HepG2 (cell line): ENCODE results near the gene THAP2. TPM values are rescaled to one million over a fixed set of nuclear protein-coding genes. Genes with fewer than 3 reads are reported as not detected.

ENCODE experiments used
- ATAC-seq: fragments of 200-7000 bp; cut with Tn5 transposase; 3 replicates; pipeline ENCODE4 v1.9.1; 2020; ENCODE audit warnings: mild to moderate bottlenecking, moderate library complexity
- BruUV-seq: library from RNA; stranded (reverse); fragments of 400-500 nt; replicated peaks from 2 replicates; lab custom pipeline; 2021; lab: Mats Ljungman, UMichigan
- CTCF ChIA-PET: fragments of 300-600 bp; formaldehyde crosslinking; extraction: SDS; loops from one replicate; lab custom pipeline; 2021; ENCODE audit warnings: low total read pairs, inconsistent platforms, low intra/inter-chr PET ratio; lab: Yijun Ruan, JAX
- POLR2A ChIA-PET: fragments of 350-600 bp; sonication (Branson Sonifier 250); formaldehyde crosslinking; loops from one replicate; lab custom pipeline; 2020; ENCODE audit warnings: antibody characterized with exemption, inconsistent platforms; lab: Yijun Ruan, JAX
- DNase-seq: peaks from one replicate; pipeline ENCODE4 v3.0.0-alpha.2; 2015; ENCODE audit warnings: low spot score
- FAIRE-seq: peaks from 3 replicates; lab custom pipeline; 2011; peaks lifted over from hg19 to GRCh38; lab: Jason Lieb, UNC
- H2AFZ ChIP-seq: one replicate; pipeline ENCODE4 v1.6.1; 2011; ENCODE audit warnings: low read length, inconsistent platforms
- H3K27ac ChIP-seq: fragments of 300-600 bp; 3 replicates; pipeline ENCODE4 v1.8.0; 2011; ENCODE audit warnings: mixed run types, mild to moderate bottlenecking, mixed read lengths, low read length, inconsistent platforms; ENCODE audit not compliant: insufficient read depth; ENCODE audit errors: extremely low read length
- H3K27me3 ChIP-seq, 2 experiments: fragments of 200-600 bp in 1 of 2; 2 replicates in 1 of 2; 3 replicates in 1 of 2; pipeline versions ENCODE4 v1.6.0 to v1.8.0; 2011; ENCODE audit warnings: low read length in 2 of 2, mild to moderate bottlenecking in 2 of 2, moderate library complexity in 2 of 2, inconsistent platforms in 1 of 2; ENCODE audit not compliant: insufficient read depth in 2 of 2, control insufficient read depth in 1 of 2
- H3K36me3 ChIP-seq, 2 experiments: fragments of 200-600 bp in 1 of 2; replicated peaks in 1 of 2; 2 replicates in 1 of 2; 3 replicates in 1 of 2; pipeline versions ENCODE4 v1.5.1 to v1.8.0; 2011; ENCODE audit warnings: low read length in 2 of 2, inconsistent platforms in 1 of 2; ENCODE audit not compliant: insufficient read depth in 2 of 2, control insufficient read depth in 1 of 2
- H3K4me1 ChIP-seq: 2 replicates; pipeline ENCODE4 v1.5.1; 2012; ENCODE audit warnings: low read length, inconsistent platforms; ENCODE audit not compliant: insufficient read depth
- H3K4me2 ChIP-seq: 2 replicates; pipeline ENCODE4 v1.6.0; 2011; ENCODE audit warnings: low read depth, low read length, inconsistent platforms
- H3K4me3 ChIP-seq, 3 experiments: fragments of 200-600 bp in 1 of 3; sonication (generic), shearing (Covaris generic) in 1 of 3; replicated peaks in 1 of 3; 2 replicates each; pipeline ENCODE4 v1.5.1; 2011 to 2016; ENCODE audit warnings: low read length in 3 of 3, inconsistent platforms in 2 of 3, low read depth in 2 of 3, mild to moderate bottlenecking in 2 of 3, control low read depth in 1 of 3, mixed read lengths in 1 of 3; ENCODE audit not compliant: insufficient read depth in 1 of 3
- H3K79me2 ChIP-seq: one replicate; pipeline ENCODE4 v1.6.1; 2011; ENCODE audit warnings: low read length, inconsistent platforms; ENCODE audit not compliant: insufficient read depth
- H3K9ac ChIP-seq: 2 replicates; pipeline ENCODE4 v1.6.0; 2011; ENCODE audit warnings: mild to moderate bottlenecking, low read depth, low read length, inconsistent platforms; ENCODE audit not compliant: insufficient read depth
- H3K9me3 ChIP-seq: 2 replicates; pipeline ENCODE4 v1.5.1; 2012; ENCODE audit warnings: mild to moderate bottlenecking, low read length
- H4K20me1 ChIP-seq: 2 replicates; pipeline ENCODE4 v1.6.0; 2011; ENCODE audit warnings: inconsistent platforms, mild to moderate bottlenecking, low read length, moderate library complexity; ENCODE audit not compliant: insufficient read depth
- CREB1 ChIP-seq, 2 experiments: fragments of 450-650 bp in 1 of 2; IDR thresholded peaks; 2 replicates each; pipeline ENCODE4 v1.6.1; 2016 to 2017; ENCODE audit warnings: control low read depth in 1 of 2, mild to moderate bottlenecking in 1 of 2, missing compliant biosample characterization in 1 of 2, missing genetic modification characterization in 1 of 2
- DMTF1 ChIP-seq: sonication (generic); formaldehyde crosslinking; IDR thresholded peaks from 2 replicates; pipeline ENCODE4 v1.4.0; 2020; ENCODE audit warnings: mild to moderate bottlenecking, missing genetic modification reagents
- DR1 ChIP-seq: sonication (generic); formaldehyde crosslinking; IDR thresholded peaks from 2 replicates; pipeline ENCODE4 v1.8.0; 2021; ENCODE audit warnings: mild to moderate bottlenecking, missing genetic modification reagents, inconsistent platforms
- FOXA1 ChIP-seq, 2 experiments: fragments of 450-650 bp in 1 of 2; sonication (generic) in 1 of 2; formaldehyde crosslinking in 1 of 2; IDR thresholded peaks; 2 replicates each; pipeline versions ENCODE4 v1.4.0 to v1.6.1; 2016 to 2020; ENCODE audit warnings: missing genetic modification reagents in 1 of 2
- HNF1A ChIP-seq, 2 experiments: sonication (generic) in 1 of 2; formaldehyde crosslinking in 1 of 2; IDR thresholded peaks; 2 replicates each; pipeline versions ENCODE4 v1.4.0 to v1.6.1; 2016 to 2020; ENCODE audit warnings: borderline replicate concordance in 1 of 2, low read depth in 1 of 2, mild to moderate bottlenecking in 1 of 2, missing genetic modification reagents in 1 of 2
- KDM5B ChIP-seq: sonication (generic); formaldehyde crosslinking; IDR thresholded peaks from 2 replicates; pipeline ENCODE4 v1.4.0; 2020; ENCODE audit warnings: missing genetic modification reagents, mild to moderate bottlenecking, borderline replicate concordance
- NR2F1 ChIP-seq, 2 experiments: fragments of 450-650 bp in 1 of 2; formaldehyde crosslinking in 1 of 2; IDR thresholded peaks; 2 replicates each; pipeline versions ENCODE4 v1.5.0 to v1.6.1; 2016 to 2020; ENCODE audit warnings: mild to moderate bottlenecking in 1 of 2, missing compliant biosample characterization in 1 of 2, missing genetic modification reagents in 1 of 2, moderate library complexity in 1 of 2
- SIN3A ChIP-seq: IDR thresholded peaks from 2 replicates; pipeline ENCODE4 v1.6.1; 2011; ENCODE audit warnings: low read depth, mild to moderate bottlenecking, control low read depth, low read length, borderline replicate concordance
- SMAD3 ChIP-seq: sonication (generic); formaldehyde crosslinking; IDR thresholded peaks from 2 replicates; pipeline ENCODE4 v1.4.0; 2020; ENCODE audit warnings: missing genetic modification reagents
- SRSF9 ChIP-seq: fragments of 200-400 bp; formaldehyde crosslinking; IDR thresholded peaks from 2 replicates; pipeline ENCODE4 v1.6.1; 2018; ENCODE audit warnings: borderline replicate concordance, mild to moderate bottlenecking, low read depth, low read length; ENCODE audit not compliant: insufficient read depth, poor library complexity, severe bottlenecking
- ZBTB20 ChIP-seq: sonication (generic); formaldehyde crosslinking; IDR thresholded peaks from 2 replicates; pipeline ENCODE4 v1.8.1; 2023; ENCODE audit warnings: missing genetic modification reagents, low read depth, mild to moderate bottlenecking, borderline replicate concordance
- ZNF20 ChIP-seq: sonication (generic); formaldehyde crosslinking; IDR thresholded peaks from 2 replicates; pipeline ENCODE4 v1.4.0; 2020; ENCODE audit warnings: mild to moderate bottlenecking, moderate library complexity, missing genetic modification reagents
- ZNF746 ChIP-seq: sonication (generic); formaldehyde crosslinking; IDR thresholded peaks from 2 replicates; pipeline ENCODE4 v1.8.0; 2022; ENCODE audit warnings: mild to moderate bottlenecking, missing genetic modification reagents
- WGBS: methylation state at CpG from one replicate; pipeline ENCODE4 v1.1.6; 2017; ENCODE audit warnings: low lambda C conversion rate; 5-methylcytosine and 5-hydroxymethylcytosine counted together
- in situ Hi-C: cut with HindIII; loops from 2 replicates; pipeline ENCODE4 v1.10.0; 2017; ENCODE audit warnings: low pct_unique_long_range_greater_than_20kb; ENCODE audit not compliant: extremely low pct_ligation_motif_present
- intact Hi-C: fragments of 100-400 bp; cut with micrococcal nuclease; formaldehyde crosslinking; loops from one replicate; pipeline ENCODE4 v1.10.0; 2022; ENCODE audit not compliant: unreplicated experiment
- polyA plus RNA-seq, 8 experiments: library from polyadenylated mRNA; depleted of rRNA in 3 of 8; stranded (reverse) in 7 of 8; unstranded in 1 of 8; fragments of >200 nt; fragmentation: Illumina TruSeq in 4 of 8; extraction: Trizol in 4 of 8; gene quantifications; 2 replicates each; pipeline versions ENCODE4 v1.2.1 to v1.2.3, GENCODE V29; 2011 to 2016; ENCODE audit warnings: low read depth in 4 of 8, missing spikeins in 1 of 8, mixed read lengths in 1 of 8; ENCODE audit not compliant: insufficient read depth in 1 of 8
- total RNA-seq, 5 experiments: library from RNA; depleted of rRNA; stranded (reverse); fragments of >200 nt; fragmentation: Illumina TruSeq; extraction: Trizol; gene quantifications; 2 replicates each; pipeline ENCODE4 v1.2.3, GENCODE V29; 2016; ENCODE audit warnings: low read depth in 1 of 5

Gene THAP2
- total and polyA plus RNA-seq, 2 of the 13 experiments (the other 11 are each of a cell fraction or from before 2014, with no cell fraction given), result 5.2 to 6.2 TPM

- intact Hi-C loops, result loop anchor here (1.0 kb wide), 1 partner anchor 22 kb away; the partner anchor contains the start of gene TMEM19
- Histone ChIP-seq H2AFZ (no peak overlapping the region), H3K27ac (peak overlapping the region; percentile 99), H3K27me3 (no peaks in the 10 kb centered on the region; a peak in 1 of 5 replicates), H3K4me1 (peaks cover 31% of the 10 kb centered on the region), H3K9me3 (no peaks in the 10 kb centered on the region), H3K79me2 (peaks cover 57% of the 10 kb centered on the region), H3K36me3 (peaks cover 0 to 9% of the 10 kb centered on the region in 2 experiments; a peak in 2 of 5 replicates), H3K9ac (peak overlapping the region; percentile 95), H3K4me3 (peak overlapping the region; percentile 88 to 97 (median 94)), H4K20me1 (peaks cover 19% of the 10 kb centered on the region), H3K4me2 (peak overlapping the region; percentile 68)
- TSS peak; percentile 82 for BruUV-seq
- under 1% methylated on average over 20 of the region's 20 CpGs for WGBS
- CTCF ChIA-PET, result no interaction called here
- ATAC-seq (peak; percentile 27), FAIRE-seq (no peak), DNase-seq (no peak)
- in situ Hi-C loops, result loop anchor here (5.0 kb wide), 1 partner anchor 88 kb away; the partner anchor contains the start of gene RAB21
- POLR2A ChIA-PET, result interaction anchor here (0.8 to 2.9 kb wide), 12 partner anchors 11 to 226 kb away, joined by 3 to 78 read pairs (median 7); partner anchors contain the start of genes RAB21 and TMEM19
- TF ChIP-seq SIN3A, result peak; percentile 20; the same call in 1 of the 2 replicates
- TF ChIP-seq SMAD3 (CRISPR knock-in tag), result no peak
- no peak for TF ChIP-seq HNF1A (IDR thresholded peaks at IDR 0.05; ENCODE audit: low read depth)
- TF ChIP-seq HNF1A (CRISPR knock-in tag; IDR thresholded peaks at IDR 0.05; ENCODE audit: borderline replicate concordance), result 0 out of 2 replicates have a peak, but pooled peaks have one; percentile 39
- TF ChIP-seq ZNF20 (CRISPR knock-in tag), result no peak
- TF ChIP-seq DR1 (CRISPR knock-in tag), result no peak
- TF ChIP-seq FOXA1 (IDR thresholded peaks at IDR 0.05), result no peak
- 0 out of 2 replicates have a peak, but pooled peaks have one; percentile 3 for TF ChIP-seq FOXA1 (CRISPR knock-in tag; IDR thresholded peaks at IDR 0.05)
- peak; percentile 17; the same call in 1 of the 2 replicates for TF ChIP-seq KDM5B (CRISPR knock-in tag)
- no peak for TF ChIP-seq NR2F1 (CRISPR knock-in tag; IDR thresholded peaks at IDR 0.05)
- TF ChIP-seq CREB1 (IDR thresholded peaks at IDR 0.05), result no peak
- no peak for TF ChIP-seq CREB1 (CRISPR knock-in tag; IDR thresholded peaks at IDR 0.05)
- TF ChIP-seq DMTF1 (CRISPR knock-in tag), result no peak
- no peak for TF ChIP-seq SRSF9
- TF ChIP-seq ZBTB20 (CRISPR knock-in tag), result no peak
- no peak for TF ChIP-seq ZNF746 (CRISPR knock-in tag)
Measured at GRCh38 chr12:71664411-71665089, 449 bp downstream of the THAP2 start.
